NB4 (cell line): ENCODE data around the gene EBI3.

Experiments
- DNase-seq: peaks from one replicate; pipeline ENCODE4 v3.0.0; 2010; ENCODE audit warnings: low read depth
- H3K4me3 ChIP-seq: one replicate; pipeline ENCODE4 v1.5.1; 2011; ENCODE audit warnings: mild to moderate bottlenecking, low read depth, low read length, moderate library complexity
- CTCF ChIP-seq: IDR thresholded peaks from one replicate; pipeline ENCODE4 v1.5.1; 2012; ENCODE audit warnings: low read depth, low read length
- MAX ChIP-seq: IDR thresholded peaks from 2 replicates; pipeline ENCODE4 v1.6.1; 2011; ENCODE audit warnings: low read depth, low read length
- MYC ChIP-seq: IDR thresholded peaks from 2 replicates; pipeline ENCODE4 v1.6.1; 2011; ENCODE audit warnings: low read depth, low read length
- POLR2A ChIP-seq: IDR thresholded peaks from 2 replicates; pipeline ENCODE4 v1.6.1; 2011; ENCODE audit warnings: mild to moderate bottlenecking; ENCODE audit not compliant: insufficient read length; ENCODE audit errors: extremely low read depth

EBI3 gene

GRCh38 chr19:4200940-4201542, 28.3 kb upstream of the EBI3 start:
- no peak overlapping the region for H3K4me3 ChIP-seq
- TF ChIP-seq POLR2A, result no peak
- TF ChIP-seq CTCF, result no peak
- TF ChIP-seq MYC, result no peak
- no peak for TF ChIP-seq MAX
- no peak for DNase-seq

- no peak overlapping the region for H3K4me3 ChIP-seq
- DNase-seq, result no peak
- TF ChIP-seq MAX (no peak), MYC (no peak), CTCF (no peak), POLR2A (no peak)
Measured at GRCh38 chr19:4201798-4202197, 27.5 kb upstream of the EBI3 start.

GRCh38 chr19:4206818-4207484, 22.4 kb upstream of the EBI3 start:
- H3K4me3 ChIP-seq, result no peak overlapping the region
- no peak for TF ChIP-seq MYC
- peak; percentile 10 for TF ChIP-seq CTCF
- DNase-seq, result peak; percentile 36

GRCh38 chr19:4208385-4209094, 20.8 kb upstream of the EBI3 start:
- no peak overlapping the region for H3K4me3 ChIP-seq
- TF ChIP-seq MAX (no peak), CTCF (peak; percentile 20)

GRCh38 chr19:4210166-4210731, 19.1 kb upstream of the EBI3 start:
- DNase-seq, result no peak
- H3K4me3 ChIP-seq, result no peak overlapping the region
- TF ChIP-seq POLR2A (no peak), MAX (no peak)

More at GRCh38 chr19:4208385-4209094, 20.8 kb upstream of the EBI3 start:
- peak; percentile 35 for DNase-seq

- DNase-seq, result no peak
- H3K4me3 ChIP-seq, result no peak overlapping the region
- TF ChIP-seq MAX (no peak), CTCF (no peak), MYC (no peak), POLR2A (no peak)
Measured at GRCh38 chr19:4213116-4213515, 16.2 kb upstream of the EBI3 start.
